ENCODE data around the gene MUL1.

The MUL1 gene

GRCh38 chr1:20472860-20473711 is 34.9 kb downstream of the MUL1 start:
- peak in 40 of 51 donors; percentile 12 to 78 (median 51) for DNase-seq

DNA sequence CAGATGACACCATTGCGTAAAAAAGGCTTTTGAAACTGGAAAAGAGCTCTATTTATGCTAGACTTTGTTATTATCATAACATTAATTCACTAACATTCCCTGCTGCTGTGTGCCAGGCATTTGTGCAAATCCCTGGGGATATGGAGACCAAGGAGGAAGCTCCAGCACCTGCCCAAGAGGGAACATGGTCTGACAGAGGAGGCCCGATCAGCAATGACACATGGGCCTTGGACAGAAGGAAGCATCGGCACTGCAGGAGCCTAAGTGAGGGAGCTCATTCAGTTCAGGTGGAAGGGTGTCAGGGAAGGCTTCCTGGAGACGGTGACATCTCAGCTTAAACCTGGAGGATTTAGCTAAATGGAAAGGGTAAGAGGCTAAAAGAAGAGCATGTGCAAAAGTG is 35.8 kb downstream of the MUL1 start:
- DNase-seq, result no peak

GRCh38 chr1:20470194-20470593 is 37.8 kb downstream of the MUL1 start:
- peak in 20 of 51 donors; percentile 6 to 77 (median 31) for DNase-seq

DNA sequence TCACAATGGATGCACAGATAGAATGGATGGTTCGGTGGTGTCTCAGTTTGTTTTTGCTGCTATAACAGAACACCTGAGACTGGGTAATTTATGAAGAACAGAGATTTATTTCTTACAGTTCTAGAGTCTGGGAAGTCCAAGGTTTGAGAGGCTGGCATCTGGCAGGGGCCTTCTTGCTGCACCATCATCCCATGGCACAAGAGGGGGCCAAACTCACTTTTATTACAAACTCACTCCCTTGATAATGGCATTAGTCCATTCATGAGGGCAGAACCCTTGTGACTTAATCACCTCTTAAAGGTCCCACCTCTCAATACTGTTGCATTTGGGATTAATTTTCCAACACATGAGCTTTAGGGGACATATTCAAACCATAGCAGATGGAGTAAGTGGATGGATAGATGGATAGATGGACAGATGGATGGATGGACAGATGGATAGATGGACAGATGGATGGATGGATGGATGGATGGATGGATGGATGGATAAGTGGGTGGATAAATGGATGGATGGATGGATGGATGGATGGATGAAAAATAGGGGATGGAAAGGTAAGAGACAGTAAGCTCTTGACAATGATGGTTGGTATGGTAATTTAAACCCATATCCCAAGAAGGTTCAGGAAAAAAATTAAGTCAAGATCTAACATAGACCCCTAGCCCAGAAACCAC is 38.4 kb downstream of the MUL1 start:
- no peak for DNase-seq

- no peak for DNase-seq
These were observed 41.7 kb downstream of the MUL1 start for GRCh38 chr1:20466273-20466672.

DNA sequence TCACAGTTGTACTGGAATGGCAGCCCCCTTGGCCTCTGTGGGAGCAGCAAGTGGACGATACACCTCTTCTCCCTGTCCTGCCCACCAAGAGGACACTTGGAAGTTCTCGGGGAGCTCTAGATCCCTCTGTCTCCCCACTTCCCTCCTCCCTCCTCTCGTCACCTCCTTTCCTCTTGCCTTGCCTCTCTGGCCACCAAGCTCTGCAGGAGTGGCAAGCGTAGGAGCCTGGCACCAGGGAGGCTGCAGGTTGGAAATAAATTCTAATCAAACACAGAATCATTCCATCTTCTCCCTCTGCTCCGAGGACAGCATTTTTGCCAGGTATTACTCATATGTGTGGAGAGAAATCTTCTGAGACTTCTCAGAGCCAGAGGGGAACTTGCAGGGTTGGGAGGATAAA is 42.8 kb downstream of the MUL1 start:
- no peak for DNase-seq

DNA sequence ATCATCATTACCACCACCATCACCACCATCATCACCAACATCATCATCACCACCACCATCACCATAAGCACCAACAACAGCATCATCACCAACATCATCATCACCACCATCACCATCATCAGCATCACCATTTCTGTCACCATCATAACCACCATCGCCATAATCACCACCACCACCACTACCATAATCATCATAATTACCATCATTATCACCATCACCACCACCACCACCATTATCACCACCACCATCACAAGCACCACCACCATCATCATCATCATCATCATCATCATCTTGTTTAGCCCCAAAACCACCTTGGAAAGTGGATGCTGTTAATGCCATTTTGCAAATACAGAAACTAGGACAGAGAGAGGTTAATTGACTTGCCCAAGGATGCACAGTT is 44.4 kb downstream of the MUL1 start:
- DNase-seq, result no peak

GRCh38 chr1:20462397-20462796 is 45.6 kb downstream of the MUL1 start:
- DNase-seq, result peak in 18 of 51 donors; percentile 10 to 77 (median 42)

- no peak for DNase-seq
These were observed 49.2 kb downstream of the MUL1 start for GRCh38 chr1:20458717-20459116.

DNA sequence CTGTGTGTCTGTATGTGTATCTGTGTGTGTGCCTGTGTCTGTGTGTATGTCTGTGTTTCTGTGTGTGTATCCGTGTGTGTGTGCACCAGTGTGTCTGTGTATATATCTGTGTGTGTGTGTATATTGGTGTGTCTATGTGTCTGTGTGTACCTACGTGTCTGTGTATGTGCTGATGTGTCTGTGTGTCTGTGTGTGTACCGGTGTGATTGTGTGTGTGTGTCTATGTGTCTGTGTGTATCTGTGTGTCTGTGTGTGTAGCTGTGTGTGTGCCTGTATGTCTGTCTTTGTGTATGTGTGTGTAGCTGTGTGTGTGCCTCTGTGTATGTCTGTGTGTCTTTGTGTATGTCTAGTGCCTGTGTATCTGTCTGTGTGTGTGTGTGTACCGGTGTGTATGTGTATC is 53.9 kb downstream of the MUL1 start:
- no peak for DNase-seq

DNA sequence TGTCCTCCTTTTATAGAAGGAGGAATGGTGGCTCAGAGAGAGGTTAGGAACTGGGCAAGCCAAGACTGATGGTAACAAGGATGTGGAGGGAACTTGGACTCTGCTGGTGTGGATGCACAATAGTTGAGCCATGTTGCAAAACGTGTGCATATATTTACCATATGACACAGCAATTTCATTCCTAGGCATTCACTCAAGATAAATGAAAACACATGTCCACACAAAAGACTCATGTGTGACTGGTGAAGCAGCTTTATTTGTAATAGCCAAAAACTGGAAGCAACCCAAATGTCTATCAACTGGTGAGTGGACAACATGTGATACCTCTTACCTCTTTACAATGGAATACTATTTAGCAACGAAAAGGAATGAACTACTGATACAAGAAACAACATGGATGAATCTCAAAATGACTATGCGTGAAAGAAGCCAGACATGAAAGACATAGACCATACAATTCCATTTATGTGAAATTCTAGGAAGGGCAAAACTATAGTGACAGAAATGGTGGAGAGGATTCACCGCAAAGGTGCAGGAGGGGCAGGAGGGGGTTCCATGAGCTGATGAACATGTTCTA is 58.1 kb downstream of the MUL1 start:
- DNase-seq, result no peak
